RWPE1 (cell line): ENCODE results near the gene CTXN1.
A peak's percentile ranks its signal among the peaks of the same experiment; 100 is the strongest.

Source experiments
- CTCF ChIA-PET: fragments of 350-600 bp; sonication (Branson Sonifier 250); formaldehyde crosslinking; extraction: SDS; loops from one replicate; lab custom pipeline; 2021; lab: Yijun Ruan, JAX
- POLR2A ChIA-PET: fragments of 400-600 bp; formaldehyde crosslinking; extraction: SDS; loops from one replicate; lab custom pipeline; 2020; ENCODE audit warnings: antibody characterized with exemption; ENCODE audit not compliant: low non-redundant PET; lab: Yijun Ruan, JAX
- DNase-seq: peaks from one replicate; pipeline ENCODE4 v3.0.0; 2012; ENCODE audit warnings: low spot score
- H3K27ac ChIP-seq: fragments of 450-650 bp; 2 replicates; pipeline ENCODE4 v1.5.1; 2017
- CTCF ChIP-seq: fragments of 450-650 bp; conservative IDR thresholded peaks from 2 replicates; pipeline ENCODE4 v1.5.1; 2017; ENCODE audit warnings: low read depth, mild to moderate bottlenecking

Gene CTXN1

GRCh38 chr19:7908742-7909461 lies 17.0 kb downstream of the CTXN1 start:
- ChIA-PET POLR2A (no interaction called here), CTCF (interaction anchor here (0.5 to 0.6 kb wide), 3 partner anchors 193 to 424 kb away, joined by 3 read pairs; no protein-coding TSS in a partner anchor)
- peak overlapping the region; percentile 50 for H3K27ac ChIP-seq
- no peak for TF ChIP-seq CTCF
- DNase-seq, result no peak

GRCh38 chr19:7908078-7908699 lies 17.7 kb downstream of the CTXN1 start:
- no peak for DNase-seq
- peak overlapping the region; percentile 50 for H3K27ac ChIP-seq
- POLR2A ChIA-PET, result interaction anchor here (0.7 kb wide), 1 partner anchor 40 kb away, joined by 5 read pairs; no protein-coding TSS in a partner anchor
- CTCF ChIA-PET, result interaction anchor here (0.6 kb wide), 1 partner anchor 425 kb away, joined by 3 read pairs; no protein-coding TSS in a partner anchor
- TF ChIP-seq CTCF, result no peak

- peak overlapping the region; percentile 50 for H3K27ac ChIP-seq
- DNase-seq, result no peak
- TF ChIP-seq CTCF, result no peak
- ChIA-PET CTCF (no interaction called here), POLR2A (interaction anchor here (0.6 to 0.7 kb wide), 2 partner anchors 12 to 39 kb away, joined by 3 to 5 read pairs; partner anchors contain the start of gene SNAPC2)
Measured at GRCh38 chr19:7907544-7907943, 18.4 kb downstream of the CTXN1 start.

- POLR2A ChIA-PET, result interaction anchor here (0.6 kb wide), 1 partner anchor 13 kb away, joined by 3 read pairs; the partner anchor contains the start of gene SNAPC2
- no peak for DNase-seq
- H3K27ac ChIP-seq, result peak overlapping the region; percentile 50
- no peak for TF ChIP-seq CTCF
- CTCF ChIA-PET, result interaction anchor here (0.7 kb wide), 1 partner anchor 10 kb away, joined by 9 read pairs; no protein-coding TSS in a partner anchor
Measured at GRCh38 chr19:7907122-7907521, 18.8 kb downstream of the CTXN1 start.

- TF ChIP-seq CTCF, result no peak
- no peak for DNase-seq
- ChIA-PET CTCF (interaction anchor here (0.6 kb wide), 2 partner anchors 34 to 36 kb away, joined by 3 to 4 read pairs; no protein-coding TSS in a partner anchor), POLR2A (no interaction called here)
- H3K27ac ChIP-seq, result peak overlapping the region; percentile 95
Measured at GRCh38 chr19:7905859-7906258, 20.1 kb downstream of the CTXN1 start.

GRCh38 chr19:7905268-7905667 lies 20.7 kb downstream of the CTXN1 start:
- POLR2A ChIA-PET, result no interaction called here
- CTCF ChIA-PET, result interaction anchor here (0.6 kb wide), 2 partner anchors 33 to 36 kb away, joined by 3 to 4 read pairs; no protein-coding TSS in a partner anchor
- TF ChIP-seq CTCF, result no peak
- H3K27ac ChIP-seq, result peak overlapping the region; percentile 95
- no peak for DNase-seq
